ENCODE results near the gene UGT1A1. TPM values are rescaled to one million over a fixed set of nuclear protein-coding genes. Genes with fewer than 3 reads are reported as not detected.

The UGT1A1 gene
- total RNA-seq, 1 experiment from 2014 or later, result 0.33 TPM

DNA sequence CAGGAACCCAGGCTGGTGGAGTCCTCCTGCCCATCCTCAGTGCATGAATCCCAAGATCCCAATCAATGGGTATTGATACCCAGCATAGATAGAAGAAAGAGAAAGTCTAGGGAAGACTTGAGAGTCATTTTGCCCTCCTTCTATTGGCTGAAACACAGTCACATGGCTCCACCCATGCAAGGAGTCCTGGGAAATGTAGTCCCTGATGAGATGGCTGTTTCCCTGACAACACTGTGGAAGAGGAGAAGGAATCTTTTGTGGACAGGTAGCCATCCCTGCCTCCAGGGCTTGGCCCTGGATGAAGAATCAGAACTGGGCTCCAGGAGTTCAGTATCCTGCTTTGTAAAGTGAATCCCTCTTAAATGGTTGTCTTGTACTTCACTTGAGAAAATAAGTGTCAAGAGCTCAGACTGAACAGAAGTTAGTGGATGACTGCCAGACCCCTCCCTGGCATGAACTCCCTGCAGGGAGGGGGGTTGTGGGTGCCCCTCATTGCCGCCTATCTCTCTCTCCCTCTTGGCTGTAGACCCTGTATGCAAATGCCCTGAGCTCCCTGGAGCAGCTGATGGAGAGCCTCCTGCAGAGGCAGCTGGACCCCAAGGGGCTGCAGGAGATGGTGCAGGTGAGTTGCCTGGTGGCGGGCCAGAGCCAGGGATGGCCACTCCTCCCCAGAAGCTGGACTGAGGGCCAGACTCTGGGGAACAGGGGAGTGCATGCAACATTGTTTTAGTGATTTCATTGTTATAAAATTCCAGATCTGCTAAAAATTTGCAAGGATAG is 54.2 kb downstream of the UGT1A1 start:
- intact Hi-C loops (cut with micrococcal nuclease), result loop anchor here (2.0 kb wide), 1 partner anchor 55 kb away; no protein-coding TSS in a partner anchor
- Histone ChIP-seq H3K27ac (ENCODE audit: low read length) (no peak overlapping the region), H3K4me2 (ENCODE audit: low read length) (no peak overlapping the region), H3K9me2 (replicated peaks; ENCODE audit: low read length) (no peaks in the 10 kb centered on the region), H3K27me3 (ENCODE audit: low read length) (no peaks in the 10 kb centered on the region), H3K4me1 (ENCODE audit: insufficient read depth, low read length) (no peaks in the 10 kb centered on the region), H3K36me3 (ENCODE audit: low read depth, low read length) (no peaks in the 10 kb centered on the region), H3K4me3 (ENCODE audit: low read length) (no peak overlapping the region), H4K20me1 (ENCODE audit: low read length) (no peaks in the 10 kb centered on the region), H3K79me2 (ENCODE audit: low read length) (no peaks in the 10 kb centered on the region), H3K9ac (ENCODE audit: low read length) (no peak overlapping the region), H3K9me3 (ENCODE audit: low read length) (no peaks in the 10 kb centered on the region), H3F3A (ENCODE audit: low read length, unreplicated experiment) (no peaks in the 10 kb centered on the region), H2AFZ (ENCODE audit: low read length) (no peak overlapping the region)
- no peak for DNase-seq
- ATAC-seq, result no peak; the same call in 1 of the 2 replicates
- BruUV-seq (replicated peaks), result no TSS peak
- ChIA-PET CTCF (no interaction called here), POLR2A (ENCODE audit: unreplicated experiment) (no interaction called here)
- no peak for TF ChIP-seq EZH2 (IDR thresholded peaks at IDR 0.05; ENCODE audit: low read length, unreplicated experiment)
- TF ChIP-seq CTCF (conservative IDR thresholded peaks at IDR 0.05; ENCODE audit: low read depth, low read length), result no peak
- TF ChIP-seq EZH2phosphoT487 (IDR thresholded peaks at IDR 0.05; ENCODE audit: borderline replicate concordance, low read length), result no peak

GRCh38 chr2:233815861-233816260 is 55.8 kb downstream of the UGT1A1 start:
- DNase-seq (no peak), ATAC-seq (no peak)
- ChIA-PET POLR2A (ENCODE audit: unreplicated experiment) (no interaction called here), CTCF (no interaction called here)
- TF ChIP-seq EZH2phosphoT487 (IDR thresholded peaks at IDR 0.05; ENCODE audit: borderline replicate concordance, low read length), result no peak
- no peak for TF ChIP-seq CTCF (conservative IDR thresholded peaks at IDR 0.05; ENCODE audit: low read depth, low read length)
- TF ChIP-seq EZH2 (IDR thresholded peaks at IDR 0.05; ENCODE audit: low read length, unreplicated experiment), result no peak
- no peak overlapping the region for H3K4me3 ChIP-seq (ENCODE audit: low read length)
- no peaks in the 10 kb centered on the region for H3K9me2 ChIP-seq (replicated peaks; ENCODE audit: low read length)
- no peak overlapping the region for H3K27ac ChIP-seq (ENCODE audit: low read length)
- H3K9ac ChIP-seq (ENCODE audit: low read length), result no peak overlapping the region
- H3K4me1 ChIP-seq (ENCODE audit: insufficient read depth, low read length), result no peaks in the 10 kb centered on the region
- H3K79me2 ChIP-seq (ENCODE audit: low read length), result no peaks in the 10 kb centered on the region
- no peaks in the 10 kb centered on the region for H3K9me3 ChIP-seq (ENCODE audit: low read length)
- no peaks in the 10 kb centered on the region for H3F3A ChIP-seq (ENCODE audit: low read length, unreplicated experiment)
- H3K4me2 ChIP-seq (ENCODE audit: low read length), result no peak overlapping the region
- H4K20me1 ChIP-seq (ENCODE audit: low read length), result no peaks in the 10 kb centered on the region
- no TSS peak for BruUV-seq (replicated peaks)
- H2AFZ ChIP-seq (ENCODE audit: low read length), result no peak overlapping the region
- no peaks in the 10 kb centered on the region for H3K36me3 ChIP-seq (ENCODE audit: low read depth, low read length)
- intact Hi-C loops (cut with micrococcal nuclease), result loop anchor here (2.0 kb wide), 1 partner anchor 57 kb away; no protein-coding TSS in a partner anchor
- H3K27me3 ChIP-seq (ENCODE audit: low read length), result no peaks in the 10 kb centered on the region

GRCh38 chr2:233816334-233816733 is 56.3 kb downstream of the UGT1A1 start:
- ChIA-PET POLR2A (ENCODE audit: unreplicated experiment) (no interaction called here), CTCF (no interaction called here)
- no peak overlapping the region for H3K9ac ChIP-seq (ENCODE audit: low read length)
- BruUV-seq (replicated peaks), result no TSS peak
- no peak for DNase-seq
- no peaks in the 10 kb centered on the region for H3K27me3 ChIP-seq (ENCODE audit: low read length)
- no peak overlapping the region for H3K27ac ChIP-seq (ENCODE audit: low read length)
- no peaks in the 10 kb centered on the region for H3K9me3 ChIP-seq (ENCODE audit: low read length)
- no peaks in the 10 kb centered on the region for H3K36me3 ChIP-seq (ENCODE audit: low read depth, low read length)
- no peak overlapping the region for H3K4me2 ChIP-seq (ENCODE audit: low read length)
- no peaks in the 10 kb centered on the region for H4K20me1 ChIP-seq (ENCODE audit: low read length)
- H3F3A ChIP-seq (ENCODE audit: low read length, unreplicated experiment), result no peaks in the 10 kb centered on the region
- no peak for ATAC-seq
- H3K4me3 ChIP-seq (ENCODE audit: low read length), result no peak overlapping the region
- no peaks in the 10 kb centered on the region for H3K4me1 ChIP-seq (ENCODE audit: insufficient read depth, low read length)
- H3K9me2 ChIP-seq (replicated peaks; ENCODE audit: low read length), result no peaks in the 10 kb centered on the region
- H3K79me2 ChIP-seq (ENCODE audit: low read length), result no peaks in the 10 kb centered on the region
- TF ChIP-seq CTCF (conservative IDR thresholded peaks at IDR 0.05; ENCODE audit: low read depth, low read length), result no peak
- TF ChIP-seq EZH2 (IDR thresholded peaks at IDR 0.05; ENCODE audit: low read length, unreplicated experiment), result no peak
- TF ChIP-seq EZH2phosphoT487 (IDR thresholded peaks at IDR 0.05; ENCODE audit: borderline replicate concordance, low read length), result no peak
- intact Hi-C loops (cut with micrococcal nuclease), result no loop called here
- no peak overlapping the region for H2AFZ ChIP-seq (ENCODE audit: low read length)

Measured in PC-3 (cell line).